OCI-LY3 (cell line): Measurements from ENCODE around the gene CMTR1.

Source experiments
- H2AFZ ChIP-seq: fragments of 200-600, 300-600 bp; shearing (Covaris generic); 2 replicates; pipeline ENCODE4 v1.6.0; 2014; ENCODE audit warnings: antibody characterized with exemption, low read depth, low read length
- H3K27ac ChIP-seq: fragments of 200-600, 300-600 bp; sonication (generic); 2 replicates; pipeline ENCODE4 v1.5.1; 2014; ENCODE audit warnings: mild to moderate bottlenecking, low read length, moderate library complexity, mixed read lengths
- H3K27me3 ChIP-seq: fragments of 200-600, 300-600 bp; sonication (generic); 2 replicates; pipeline ENCODE4 v1.6.1; 2014; ENCODE audit warnings: low read depth, low read length, mixed read lengths
- H3K36me3 ChIP-seq: fragments of 200-600, 300-600 bp; sonication (generic); replicated peaks from 2 replicates; pipeline ENCODE3; 2014; ENCODE audit warnings: low read depth, low read length, mixed read lengths
- H3K4me1 ChIP-seq: fragments of 300-600, 200-600 bp; sonication (generic); 2 replicates; pipeline ENCODE4 v1.6.1; 2014; ENCODE audit warnings: low read length, mixed read lengths
- H3K4me2 ChIP-seq: fragments of 200-600, 300-600 bp; sonication (generic); 2 replicates; pipeline ENCODE4 v1.6.1; 2014; ENCODE audit warnings: low read length, mixed read lengths
- H3K4me3 ChIP-seq: fragments of 300-600, 200-600 bp; sonication (generic); 2 replicates; pipeline ENCODE4 v1.5.1; 2014; ENCODE audit warnings: antibody characterized with exemption, mild to moderate bottlenecking, low read length, moderate library complexity
- H3K79me2 ChIP-seq: fragments of 300-600, 200-600 bp; shearing (Covaris generic); 2 replicates; pipeline ENCODE4 v1.6.1; 2014; ENCODE audit warnings: mild to moderate bottlenecking, low read length, mixed read lengths
- H3K9ac ChIP-seq: fragments of 300-600, 200-600 bp; shearing (Covaris generic); 2 replicates; pipeline ENCODE4 v1.6.0; 2014; ENCODE audit warnings: mild to moderate bottlenecking, low read length, moderate library complexity
- H3K9me3 ChIP-seq: fragments of 200-600, 300-600 bp; shearing (Covaris generic); 2 replicates; pipeline ENCODE4 v1.6.1; 2014; ENCODE audit warnings: low read length, mixed read lengths; ENCODE audit not compliant: insufficient read depth
- H4K20me1 ChIP-seq: fragments of 200-600, 300-600 bp; sonication (generic); 2 replicates; pipeline ENCODE4 v1.6.1; 2016; ENCODE audit warnings: low read length, mixed read lengths; ENCODE audit not compliant: insufficient read depth
- EZH2phosphoT487 ChIP-seq: fragments of 200-600 bp; shearing (Covaris generic); IDR thresholded peaks from 2 replicates; pipeline ENCODE4 v1.6.1; 2018; ENCODE audit warnings: antibody characterized with exemption, mixed run types, low read depth
- TF ChIP-seq, protein P1 (sequence below): fragments of 200-600, 300-600 bp; sonication (generic); IDR thresholded peaks from 2 replicates; pipeline ENCODE4 v1.5.1; 2014; ENCODE audit warnings: antibody characterized with exemption, low read length, low read depth

The CMTR1 gene

GRCh38 chr6:37517411-37517812, 84.4 kb downstream of the CMTR1 start:
- Histone ChIP-seq H3K9ac (no peak overlapping the region), H4K20me1 (no peaks in the 10 kb centered on the region), H3K4me2 (no peak overlapping the region), H3K4me1 (peaks cover 21% of the 10 kb centered on the region), H3K4me3 (no peak overlapping the region), H3K27me3 (peaks cover 15% of the 10 kb centered on the region), H3K79me2 (no peaks in the 10 kb centered on the region), H3K9me3 (no peaks in the 10 kb centered on the region), H3K36me3 (no peaks in the 10 kb centered on the region), H3K27ac (no peak overlapping the region), H2AFZ (no peak overlapping the region)
- TF ChIP-seq, protein P1, sequence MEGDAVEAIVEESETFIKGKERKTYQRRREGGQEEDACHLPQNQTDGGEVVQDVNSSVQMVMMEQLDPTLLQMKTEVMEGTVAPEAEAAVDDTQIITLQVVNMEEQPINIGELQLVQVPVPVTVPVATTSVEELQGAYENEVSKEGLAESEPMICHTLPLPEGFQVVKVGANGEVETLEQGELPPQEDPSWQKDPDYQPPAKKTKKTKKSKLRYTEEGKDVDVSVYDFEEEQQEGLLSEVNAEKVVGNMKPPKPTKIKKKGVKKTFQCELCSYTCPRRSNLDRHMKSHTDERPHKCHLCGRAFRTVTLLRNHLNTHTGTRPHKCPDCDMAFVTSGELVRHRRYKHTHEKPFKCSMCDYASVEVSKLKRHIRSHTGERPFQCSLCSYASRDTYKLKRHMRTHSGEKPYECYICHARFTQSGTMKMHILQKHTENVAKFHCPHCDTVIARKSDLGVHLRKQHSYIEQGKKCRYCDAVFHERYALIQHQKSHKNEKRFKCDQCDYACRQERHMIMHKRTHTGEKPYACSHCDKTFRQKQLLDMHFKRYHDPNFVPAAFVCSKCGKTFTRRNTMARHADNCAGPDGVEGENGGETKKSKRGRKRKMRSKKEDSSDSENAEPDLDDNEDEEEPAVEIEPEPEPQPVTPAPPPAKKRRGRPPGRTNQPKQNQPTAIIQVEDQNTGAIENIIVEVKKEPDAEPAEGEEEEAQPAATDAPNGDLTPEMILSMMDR: no peak
- no peak for TF ChIP-seq EZH2phosphoT487

DNA sequence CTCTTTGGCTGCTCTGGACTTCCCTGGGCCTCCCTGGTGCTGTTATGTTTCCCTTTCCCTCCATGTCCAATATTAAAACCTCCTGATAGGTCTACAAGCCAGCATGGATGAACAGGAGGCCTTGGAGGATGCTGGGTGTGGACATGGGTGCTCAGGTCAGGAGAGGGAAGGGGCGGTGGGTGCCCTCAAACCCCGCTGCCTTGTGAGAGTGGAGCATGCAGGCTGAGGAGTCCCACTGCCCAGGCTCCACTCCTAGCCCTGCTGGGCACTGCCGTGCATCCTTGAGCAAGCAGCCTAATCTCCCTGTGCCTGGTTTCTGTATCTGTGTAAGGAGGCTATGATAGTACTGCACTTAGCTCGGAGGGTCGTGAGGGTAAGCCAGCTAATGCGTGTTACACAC, 85.1 kb downstream of the CMTR1 start:
- no peaks in the 10 kb centered on the region for H4K20me1 ChIP-seq
- H3K9ac ChIP-seq: no peak overlapping the region
- peaks cover 21% of the 10 kb centered on the region for H3K4me1 ChIP-seq
- TF ChIP-seq, protein P1: no peak
- no peak for TF ChIP-seq EZH2phosphoT487
- no peaks in the 10 kb centered on the region for H3K36me3 ChIP-seq
- no peaks in the 10 kb centered on the region for H3K79me2 ChIP-seq
- H3K9me3 ChIP-seq: no peaks in the 10 kb centered on the region
- H3K27me3 ChIP-seq: peaks cover 8% of the 10 kb centered on the region
- H3K27ac ChIP-seq: no peak overlapping the region
- no peak overlapping the region for H3K4me3 ChIP-seq
- H2AFZ ChIP-seq: no peak overlapping the region
- no peak overlapping the region for H3K4me2 ChIP-seq

DNA sequence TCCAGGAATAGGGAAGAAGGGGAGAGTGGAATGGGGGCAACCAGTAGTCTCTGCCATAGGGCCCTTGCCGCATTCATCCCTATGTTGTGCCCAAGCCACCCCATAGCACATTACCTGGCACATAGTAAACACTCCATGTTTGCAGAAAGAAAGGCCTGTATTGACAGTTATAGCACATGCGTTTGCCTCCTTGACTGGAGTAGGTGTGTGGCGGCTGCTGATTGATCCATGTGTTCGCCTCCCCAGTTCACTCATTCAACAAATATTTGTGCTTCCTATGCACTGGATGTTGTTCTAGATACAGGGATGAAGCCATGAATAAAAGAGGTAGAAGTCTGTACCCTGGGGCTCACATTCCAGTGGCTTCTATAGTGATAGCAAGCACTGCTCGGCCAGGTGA, 86.4 kb downstream of the CMTR1 start:
- H3K27me3 ChIP-seq: no peaks in the 10 kb centered on the region
- no peak overlapping the region for H3K9ac ChIP-seq
- H3K9me3 ChIP-seq: no peaks in the 10 kb centered on the region
- no peaks in the 10 kb centered on the region for H4K20me1 ChIP-seq
- no peak overlapping the region for H3K4me3 ChIP-seq
- H2AFZ ChIP-seq: no peak overlapping the region
- no peak overlapping the region for H3K27ac ChIP-seq
- no peaks in the 10 kb centered on the region for H3K36me3 ChIP-seq
- no peaks in the 10 kb centered on the region for H3K79me2 ChIP-seq
- TF ChIP-seq, protein P1: no peak
- no peak for TF ChIP-seq EZH2phosphoT487
- H3K4me2 ChIP-seq: no peak overlapping the region
- peaks cover 21% of the 10 kb centered on the region for H3K4me1 ChIP-seq

GRCh38 chr6:37520926-37521325, 87.9 kb downstream of the CMTR1 start:
- Histone ChIP-seq H3K4me3 (no peak overlapping the region), H3K4me2 (no peak overlapping the region), H3K9ac (no peak overlapping the region), H3K9me3 (no peaks in the 10 kb centered on the region), H2AFZ (no peak overlapping the region), H4K20me1 (no peaks in the 10 kb centered on the region), H3K4me1 (peaks cover 18% of the 10 kb centered on the region), H3K79me2 (no peaks in the 10 kb centered on the region), H3K27ac (no peak overlapping the region), H3K36me3 (no peaks in the 10 kb centered on the region), H3K27me3 (no peaks in the 10 kb centered on the region)
- TF ChIP-seq, protein P1: no peak
- TF ChIP-seq EZH2phosphoT487: no peak
